ENCODE data around the gene MANSC4.

MANSC4 gene

GRCh38 chr12:27797301-27798025 lies 17.4 kb upstream of the MANSC4 start:
- DNase-seq = no peak

DNA sequence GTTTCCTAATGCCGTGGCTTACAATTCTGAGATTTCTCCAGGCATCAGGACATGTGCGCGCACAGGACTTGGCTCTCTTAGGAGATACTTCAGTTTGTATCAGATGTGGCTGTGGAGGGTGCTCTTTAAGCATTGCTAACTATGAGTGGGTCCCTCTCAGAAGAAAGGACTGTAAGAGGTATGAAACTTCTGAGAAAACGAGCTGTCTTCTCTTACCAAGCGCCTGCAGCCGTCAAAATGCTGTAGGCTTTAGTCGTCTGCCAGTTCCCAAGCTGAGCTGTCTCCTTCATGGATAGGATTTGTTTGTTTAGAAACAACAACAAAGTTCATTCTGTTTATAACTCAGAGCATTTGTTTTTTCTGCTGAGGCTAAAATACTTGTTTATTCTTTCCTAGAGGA lies 16.1 kb upstream of the MANSC4 start:
- DNase-seq = no peak

- no peak for DNase-seq
Measured at GRCh38 chr12:27794818-27795584, 15.0 kb upstream of the MANSC4 start.

- DNase-seq = no peak
Measured at GRCh38 chr12:27790179-27790578, 10.1 kb upstream of the MANSC4 start.

- DNase-seq = no peak
Measured at GRCh38 chr12:27787559-27787958, 7.5 kb upstream of the MANSC4 start.

DNA sequence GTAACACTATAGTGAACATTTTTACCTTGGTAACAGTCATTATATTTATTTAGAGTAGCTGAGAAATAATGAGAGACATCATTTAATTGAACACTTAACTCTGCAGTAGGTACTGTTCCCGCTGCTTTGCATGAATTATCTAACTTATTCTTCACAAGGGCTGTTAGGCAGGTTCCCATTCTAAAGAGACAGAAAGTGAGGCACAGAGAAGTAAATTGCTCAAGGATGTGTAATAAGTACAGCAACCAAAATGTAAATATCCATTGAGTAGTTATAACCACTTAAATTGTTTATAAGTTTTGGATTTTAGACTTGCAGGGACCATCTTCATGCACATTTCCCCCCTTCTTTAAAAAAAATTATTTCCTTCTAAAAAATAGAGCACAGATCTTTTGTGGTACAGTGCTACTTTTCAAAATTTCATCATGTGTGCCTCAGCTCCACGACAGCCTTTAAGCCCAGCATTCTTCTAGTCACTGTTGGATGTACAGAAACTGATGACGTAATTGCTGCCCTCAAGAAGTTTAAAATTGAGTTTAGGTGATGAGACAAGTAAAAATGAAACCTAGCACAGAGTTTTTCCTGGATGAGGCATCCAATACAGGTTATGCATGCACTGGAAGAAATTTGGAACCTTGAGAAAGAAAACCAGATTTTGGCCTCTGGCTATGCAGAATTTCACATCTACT lies 6.0 kb upstream of the MANSC4 start:
- no peak for DNase-seq

- no peak for DNase-seq
Measured at GRCh38 chr12:27782481-27782880, 2.4 kb upstream of the MANSC4 start.

GRCh38 chr12:27781680-27782079 lies 1.6 kb upstream of the MANSC4 start:
- DNase-seq = no peak

- DNase-seq = no peak
Measured at GRCh38 chr12:27780612-27781408, 774 bp upstream of the MANSC4 start.

GRCh38 chr12:27779416-27779919 lies 568 bp downstream of the MANSC4 start:
- DNase-seq = no peak

GRCh38 chr12:27778206-27778605 lies 1.8 kb downstream of the MANSC4 start:
- DNase-seq = no peak

DNA sequence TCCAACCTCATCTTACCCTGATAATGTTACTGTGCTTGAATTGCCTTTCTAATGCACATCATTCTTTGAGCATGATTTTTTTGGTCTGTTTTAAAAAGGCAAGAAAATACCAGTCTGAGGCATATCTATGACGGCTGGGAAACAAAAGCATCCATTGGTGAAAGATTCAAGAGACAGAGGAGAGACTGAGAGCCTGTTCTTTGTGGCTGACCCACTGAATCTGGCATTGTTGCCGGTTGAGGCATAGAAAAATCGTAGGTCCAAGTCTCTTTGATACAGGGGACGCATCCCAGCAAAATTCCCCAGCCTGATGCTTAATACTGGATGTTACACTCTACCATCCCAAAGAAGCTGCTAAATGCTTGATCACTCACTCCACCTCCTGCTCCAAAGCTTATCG lies 2.9 kb downstream of the MANSC4 start:
- no peak for DNase-seq

DNA sequence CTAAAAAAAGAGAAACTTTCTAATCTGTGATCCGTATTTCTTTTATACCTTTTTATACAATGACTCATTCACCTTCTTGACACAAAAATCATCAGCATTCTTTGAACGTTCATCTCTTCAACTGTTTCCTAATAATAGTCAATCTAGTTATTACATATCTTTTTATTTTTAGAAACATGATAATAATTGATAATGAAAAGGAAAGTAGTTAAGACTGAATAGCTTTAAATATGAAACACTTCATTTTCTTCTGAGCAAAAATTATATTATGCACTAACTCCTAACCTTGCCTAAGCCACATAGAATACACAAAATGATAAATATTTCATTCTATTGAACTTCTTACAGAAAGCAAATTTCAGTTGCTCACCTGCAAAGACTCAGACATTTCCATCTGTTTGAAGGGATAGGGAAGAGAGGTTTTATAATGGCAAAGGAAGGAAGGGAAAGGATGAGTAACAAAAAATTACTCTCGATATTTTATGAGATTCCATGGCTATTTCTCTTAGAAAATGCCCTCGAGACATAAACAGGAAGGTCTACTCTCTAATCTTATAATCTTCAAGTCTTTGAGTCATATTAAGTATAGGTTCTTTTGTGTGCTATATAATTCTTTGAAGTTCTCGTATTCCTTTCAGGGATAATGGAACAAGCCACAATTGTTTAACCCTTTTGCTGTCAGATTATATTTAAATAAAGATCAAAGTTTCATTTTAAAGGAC lies 7.5 kb downstream of the MANSC4 start:
- no peak for DNase-seq

- no peak for DNase-seq
Measured at GRCh38 chr12:27771481-27772327, 8.3 kb downstream of the MANSC4 start.

- DNase-seq = no peak
Measured at GRCh38 chr12:27769142-27769673, 10.8 kb downstream of the MANSC4 start.

- no peak for DNase-seq
Measured at GRCh38 chr12:27766587-27766986, 13.4 kb downstream of the MANSC4 start.

DNA sequence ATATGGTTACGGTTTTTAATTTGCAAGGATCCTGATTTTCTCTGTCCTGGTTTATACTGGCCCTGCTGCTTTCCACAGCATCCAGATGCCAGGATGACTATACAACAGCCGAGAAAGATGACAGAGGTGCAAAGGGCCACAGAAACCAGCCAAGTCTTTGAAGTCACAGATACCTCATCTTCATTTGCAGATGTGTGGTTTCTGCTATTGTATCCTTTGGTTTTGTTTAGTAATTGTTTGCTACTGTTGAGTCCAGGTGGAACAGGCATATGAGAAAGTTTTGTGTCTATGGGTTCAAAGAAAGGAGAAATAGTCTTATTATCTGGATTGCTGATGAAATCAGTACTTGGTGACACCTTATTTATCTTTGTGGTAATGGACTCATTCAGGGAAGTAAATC lies 17.3 kb downstream of the MANSC4 start:
- no peak for DNase-seq

DNA sequence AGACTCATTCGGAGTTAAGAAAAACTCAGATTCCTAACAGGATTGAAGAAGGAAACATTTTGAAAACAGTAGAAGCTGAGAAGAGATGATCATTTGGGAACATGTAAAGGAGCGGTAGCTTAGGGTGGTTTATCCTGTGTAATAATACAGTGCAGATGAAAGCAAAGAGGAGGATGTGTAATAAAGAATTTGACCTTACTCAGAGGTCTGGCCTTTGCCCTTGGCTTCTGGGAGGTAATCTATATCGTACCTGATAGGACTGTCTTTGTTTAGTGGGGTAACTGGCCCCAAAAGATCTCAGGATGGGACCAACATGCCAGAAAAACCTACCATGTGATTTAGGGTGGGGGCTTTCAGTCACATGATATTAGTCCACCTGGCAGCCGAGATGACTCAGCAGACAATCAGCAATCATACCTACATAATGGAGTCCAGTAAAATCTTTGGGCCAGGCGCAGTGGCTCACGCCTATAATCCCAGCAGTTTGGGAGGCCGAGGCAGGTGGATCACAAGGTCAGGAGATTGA lies 23.3 kb downstream of the MANSC4 start:
- DNase-seq = no peak

DNA sequence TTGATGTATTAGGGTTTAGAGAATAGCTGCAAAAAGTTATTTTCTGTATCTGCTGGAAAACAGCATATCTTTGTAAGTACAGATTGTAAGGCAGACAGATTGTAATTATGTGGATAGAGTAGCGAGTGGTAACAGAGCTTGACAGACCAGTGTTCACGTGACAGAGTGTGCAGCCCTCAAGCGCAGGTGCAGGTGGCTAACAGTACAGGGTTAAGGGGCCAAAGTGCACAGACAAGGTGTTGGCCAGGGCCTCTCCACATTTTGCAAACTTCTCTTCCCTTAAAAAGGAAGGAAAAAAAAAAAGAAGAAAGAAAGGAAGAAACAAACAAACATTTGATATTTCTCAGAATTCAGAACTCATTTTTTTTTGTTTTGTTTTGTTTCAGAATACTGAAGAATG lies 25.2 kb downstream of the MANSC4 start:
- DNase-seq = no peak

- no peak for DNase-seq
Measured at GRCh38 chr12:27751386-27752047, 28.5 kb downstream of the MANSC4 start.

Data from activated effector memory CD4-positive, alpha-beta T cell treated with anti-CD3 and anti-CD28 coated beads, Interleukin-2, amount 50 U/mL, for 16 hours (primary cell).